Measurements from ENCODE around the gene IRX2. TPM values are rescaled to one million over a fixed set of nuclear protein-coding genes. Genes with fewer than 3 reads are reported as not detected.

The IRX2 gene
- total RNA-seq, 4 donors from 2014 or later = 2.4 TPM; not detected in 3

DNA sequence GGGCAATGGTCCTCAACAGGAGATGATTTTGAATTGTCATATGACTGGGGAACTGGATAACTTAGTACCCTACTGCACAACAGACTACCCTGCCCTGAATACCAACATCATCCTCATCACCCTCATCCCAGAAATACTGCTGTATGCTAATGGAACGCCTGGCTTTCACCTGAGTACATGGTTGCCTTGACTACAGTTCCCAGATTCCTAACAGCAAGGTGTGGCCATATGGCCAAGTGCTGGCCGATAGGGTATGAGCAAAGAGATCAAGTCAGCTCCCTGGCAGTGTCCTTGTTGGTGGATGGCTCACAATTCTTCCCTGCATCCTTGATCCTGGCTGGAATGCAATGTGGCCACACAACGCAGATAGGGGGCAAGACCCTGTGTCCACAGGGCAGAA lies 31.2 kb upstream of the IRX2 start:
- ATAC-seq = no peak
- H3K4me3 ChIP-seq = no peak overlapping the region
- no peaks in the 10 kb centered on the region for H3K36me3 ChIP-seq
- in situ Hi-C loops (cut with MboI; ENCODE audit: low sequenced_read_pairs in 4 of 4) = no loop called here
- DNase-seq = no peak
- H3K27me3 ChIP-seq = no peaks in the 10 kb centered on the region
- H3K27ac ChIP-seq = no peak overlapping the region
- intact Hi-C loops (cut with DNase I; ENCODE audit: low total_unique reads) = no loop called here
- TF ChIP-seq, protein P1, sequence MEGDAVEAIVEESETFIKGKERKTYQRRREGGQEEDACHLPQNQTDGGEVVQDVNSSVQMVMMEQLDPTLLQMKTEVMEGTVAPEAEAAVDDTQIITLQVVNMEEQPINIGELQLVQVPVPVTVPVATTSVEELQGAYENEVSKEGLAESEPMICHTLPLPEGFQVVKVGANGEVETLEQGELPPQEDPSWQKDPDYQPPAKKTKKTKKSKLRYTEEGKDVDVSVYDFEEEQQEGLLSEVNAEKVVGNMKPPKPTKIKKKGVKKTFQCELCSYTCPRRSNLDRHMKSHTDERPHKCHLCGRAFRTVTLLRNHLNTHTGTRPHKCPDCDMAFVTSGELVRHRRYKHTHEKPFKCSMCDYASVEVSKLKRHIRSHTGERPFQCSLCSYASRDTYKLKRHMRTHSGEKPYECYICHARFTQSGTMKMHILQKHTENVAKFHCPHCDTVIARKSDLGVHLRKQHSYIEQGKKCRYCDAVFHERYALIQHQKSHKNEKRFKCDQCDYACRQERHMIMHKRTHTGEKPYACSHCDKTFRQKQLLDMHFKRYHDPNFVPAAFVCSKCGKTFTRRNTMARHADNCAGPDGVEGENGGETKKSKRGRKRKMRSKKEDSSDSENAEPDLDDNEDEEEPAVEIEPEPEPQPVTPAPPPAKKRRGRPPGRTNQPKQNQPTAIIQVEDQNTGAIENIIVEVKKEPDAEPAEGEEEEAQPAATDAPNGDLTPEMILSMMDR (IDR thresholded peaks at IDR 0.05 in 4 of 5, conservative IDR thresholded peaks at IDR 0.05 in 1 of 5) = no peak
- TF ChIP-seq POLR2A (IDR thresholded peaks at IDR 0.05) = no peak
- peaks cover 0 to 5% (median 0%) of the 10 kb centered on the region in 3 donors for H3K9me3 ChIP-seq
- H3K4me1 ChIP-seq = no peaks in the 10 kb centered on the region

DNA sequence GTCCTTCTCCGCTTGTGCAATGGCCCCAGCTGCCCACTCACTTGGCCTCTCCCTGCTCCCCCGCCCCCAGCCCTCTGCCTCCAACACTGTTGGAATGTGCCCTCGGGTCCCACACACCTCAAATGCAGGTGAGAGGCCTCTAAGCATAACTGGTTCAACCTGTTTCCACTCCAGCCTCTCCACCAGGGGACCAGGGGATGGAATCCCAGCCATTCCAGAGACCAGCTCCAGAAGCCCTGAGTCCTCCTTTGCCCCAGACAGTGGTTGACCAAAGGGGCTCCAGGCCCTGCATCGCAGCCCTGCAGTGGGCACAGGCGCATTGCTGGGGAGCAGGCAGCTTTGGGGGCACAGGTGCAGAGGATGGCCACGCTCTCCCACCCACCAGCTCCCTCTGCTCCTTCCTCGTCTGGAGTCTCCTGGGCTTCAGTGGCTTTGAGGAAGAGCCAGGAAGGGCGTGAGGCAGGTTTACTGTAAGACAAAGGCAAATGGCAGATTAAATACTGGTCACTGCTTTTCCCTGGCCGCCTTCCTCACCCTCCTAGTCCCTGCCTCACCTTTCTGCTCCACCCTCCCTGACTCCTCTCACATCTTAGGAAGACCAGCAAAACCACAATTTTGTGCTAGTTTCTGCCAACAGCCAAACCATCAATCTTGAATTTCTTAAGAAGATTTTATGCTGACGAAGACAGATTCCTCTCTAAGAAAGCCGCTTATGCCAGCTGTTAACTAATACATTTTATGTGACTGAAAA lies 29.1 kb upstream of the IRX2 start:
- H3K27ac ChIP-seq = no peak overlapping the region
- H3K4me1 ChIP-seq = no peaks in the 10 kb centered on the region
- DNase-seq (no peak), ATAC-seq (no peak)
- intact Hi-C loops (cut with DNase I; ENCODE audit: low total_unique reads) = no loop called here
- no peaks in the 10 kb centered on the region for H3K9me3 ChIP-seq
- TF ChIP-seq, protein P1 (IDR thresholded peaks at IDR 0.05 in 4 of 5, conservative IDR thresholded peaks at IDR 0.05 in 1 of 5) = no peak
- TF ChIP-seq POLR2A (IDR thresholded peaks at IDR 0.05) = no peak
- in situ Hi-C loops (cut with MboI; ENCODE audit: low sequenced_read_pairs in 4 of 4) = no loop called here
- H3K36me3 ChIP-seq = no peaks in the 10 kb centered on the region
- H3K27me3 ChIP-seq = no peaks in the 10 kb centered on the region
- H3K4me3 ChIP-seq = no peak overlapping the region

GRCh38 chr5:2779459-2779858 lies 28.0 kb upstream of the IRX2 start:
- no peak for DNase-seq
- ATAC-seq = no peak
- no peaks in the 10 kb centered on the region for H3K9me3 ChIP-seq
- no peak overlapping the region for H3K4me3 ChIP-seq
- H3K27ac ChIP-seq = no peak overlapping the region
- H3K36me3 ChIP-seq = no peaks in the 10 kb centered on the region
- no peaks in the 10 kb centered on the region for H3K4me1 ChIP-seq
- no peak for TF ChIP-seq POLR2A (IDR thresholded peaks at IDR 0.05)
- TF ChIP-seq, protein P1 (IDR thresholded peaks at IDR 0.05 in 4 of 5, conservative IDR thresholded peaks at IDR 0.05 in 1 of 5) = no peak
- intact Hi-C loops (cut with DNase I; ENCODE audit: low total_unique reads) = no loop called here
- H3K27me3 ChIP-seq = no peaks in the 10 kb centered on the region
- in situ Hi-C loops (cut with MboI; ENCODE audit: low sequenced_read_pairs in 4 of 4) = no loop called here

GRCh38 chr5:2776337-2777302 lies 25.1 kb upstream of the IRX2 start:
- DNase-seq = no peak
- Histone ChIP-seq H3K4me3 (no peak overlapping the region), H3K27me3 (no peaks in the 10 kb centered on the region), H3K9me3 (no peaks in the 10 kb centered on the region), H3K36me3 (no peaks in the 10 kb centered on the region), H3K27ac (no peak overlapping the region), H3K4me1 (no peaks in the 10 kb centered on the region)
- intact Hi-C loops (cut with DNase I; ENCODE audit: low total_unique reads) (no loop called here), in situ Hi-C loops (cut with MboI; ENCODE audit: low sequenced_read_pairs in 4 of 4) (no loop called here)
- TF ChIP-seq, protein P1 (IDR thresholded peaks at IDR 0.05 in 4 of 5, conservative IDR thresholded peaks at IDR 0.05 in 1 of 5) = no peak
- no peak for TF ChIP-seq POLR2A (IDR thresholded peaks at IDR 0.05)
- ATAC-seq = no peak
